ENCODE measurements around the gene SPATS2L.

Gene SPATS2L

DNA sequence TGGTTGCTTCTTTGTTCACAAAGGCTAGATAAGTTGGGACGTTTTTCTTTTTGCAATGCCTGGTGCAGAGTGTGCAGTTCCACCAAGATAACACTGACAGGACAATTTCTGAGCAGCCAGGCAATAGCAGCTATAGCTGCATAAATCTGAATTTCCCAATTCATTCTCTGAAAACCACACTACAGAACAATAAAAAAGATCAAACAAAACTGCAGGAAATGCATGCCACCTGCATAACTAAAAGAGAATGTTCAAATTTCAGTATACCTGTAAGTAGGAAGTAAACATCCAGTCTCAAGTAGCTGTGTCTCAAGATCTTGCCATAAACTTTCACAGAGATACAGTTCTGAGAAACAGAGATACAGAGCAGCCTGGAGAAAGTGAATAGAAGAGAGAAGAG is 208.7 kb downstream of the SPATS2L start:
- no peak for DNase-seq

DNA sequence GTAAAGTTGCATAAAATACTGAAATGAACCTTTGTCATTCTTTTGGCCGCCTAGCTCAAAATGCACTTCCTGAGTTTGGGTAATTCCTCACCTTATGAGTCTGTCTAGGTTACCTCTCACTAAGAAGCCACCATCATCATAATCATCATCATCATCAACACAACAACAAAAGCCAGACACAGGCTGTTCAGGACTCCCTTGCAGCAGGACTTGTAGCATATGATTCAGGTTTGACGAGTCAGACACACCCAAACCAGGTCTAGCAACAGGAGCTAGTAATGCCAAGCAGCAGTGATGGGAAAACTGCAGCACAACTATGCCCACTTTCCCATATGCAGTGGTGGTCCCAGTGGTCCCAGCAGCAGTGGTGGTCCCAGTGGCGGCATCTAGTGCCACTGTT is 216.7 kb downstream of the SPATS2L start:
- no peak for DNase-seq

DNA sequence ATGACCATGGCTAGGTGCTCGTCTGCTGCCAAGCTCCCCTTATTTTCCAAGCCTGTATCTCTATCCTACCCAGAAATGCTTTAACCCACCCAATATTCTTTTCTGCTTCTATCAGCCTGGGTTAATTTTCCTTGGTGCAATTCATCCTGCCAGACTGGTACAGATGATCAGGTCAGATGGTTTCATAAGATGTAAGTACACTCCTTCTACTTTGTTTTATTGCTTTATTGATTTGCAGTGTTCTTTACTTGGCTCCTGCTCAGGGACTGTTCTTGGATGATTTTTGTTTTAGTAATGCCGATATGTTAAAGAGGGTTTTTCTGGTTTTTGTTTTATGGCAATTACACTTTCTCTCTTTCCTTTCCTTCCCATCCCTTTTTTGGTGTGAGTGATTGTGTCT is 217.1 kb downstream of the SPATS2L start:
- no peak for DNase-seq

DNA sequence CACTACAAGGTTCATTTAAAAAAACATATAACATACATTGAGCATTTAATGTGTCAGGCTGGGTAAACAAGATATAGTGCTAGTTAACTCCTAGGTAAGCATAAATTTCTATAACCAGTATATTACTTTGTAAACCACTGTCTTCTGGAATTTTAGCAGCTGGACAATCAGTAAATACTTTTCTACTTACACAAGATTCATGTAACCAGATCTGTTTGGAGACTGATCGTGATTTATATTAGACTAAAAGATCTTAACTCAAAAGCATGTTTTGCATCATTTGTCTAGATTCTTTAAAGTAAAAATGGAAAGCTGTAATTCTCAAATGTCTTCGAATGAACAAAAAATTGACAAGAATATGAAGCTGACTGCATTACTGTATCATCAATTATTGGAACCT is 218.6 kb downstream of the SPATS2L start:
- DNase-seq, result no peak

DNA sequence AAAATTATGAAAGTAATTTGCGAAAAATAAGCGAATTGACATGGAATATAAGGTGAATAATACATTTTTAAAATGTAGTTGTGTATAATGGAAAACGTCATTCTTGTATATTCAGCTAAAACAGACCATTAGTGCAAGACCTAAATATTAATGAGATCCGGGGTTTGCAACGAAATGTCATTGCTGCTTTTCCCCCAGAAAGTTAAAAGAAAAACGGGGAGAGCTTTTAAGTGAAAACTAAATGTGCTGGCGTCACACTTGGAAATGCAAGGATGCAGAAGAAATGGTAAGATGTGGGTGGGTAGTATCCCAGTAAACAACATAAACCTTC is 219.0 kb downstream of the SPATS2L start:
- DNase-seq, result no peak

DNA sequence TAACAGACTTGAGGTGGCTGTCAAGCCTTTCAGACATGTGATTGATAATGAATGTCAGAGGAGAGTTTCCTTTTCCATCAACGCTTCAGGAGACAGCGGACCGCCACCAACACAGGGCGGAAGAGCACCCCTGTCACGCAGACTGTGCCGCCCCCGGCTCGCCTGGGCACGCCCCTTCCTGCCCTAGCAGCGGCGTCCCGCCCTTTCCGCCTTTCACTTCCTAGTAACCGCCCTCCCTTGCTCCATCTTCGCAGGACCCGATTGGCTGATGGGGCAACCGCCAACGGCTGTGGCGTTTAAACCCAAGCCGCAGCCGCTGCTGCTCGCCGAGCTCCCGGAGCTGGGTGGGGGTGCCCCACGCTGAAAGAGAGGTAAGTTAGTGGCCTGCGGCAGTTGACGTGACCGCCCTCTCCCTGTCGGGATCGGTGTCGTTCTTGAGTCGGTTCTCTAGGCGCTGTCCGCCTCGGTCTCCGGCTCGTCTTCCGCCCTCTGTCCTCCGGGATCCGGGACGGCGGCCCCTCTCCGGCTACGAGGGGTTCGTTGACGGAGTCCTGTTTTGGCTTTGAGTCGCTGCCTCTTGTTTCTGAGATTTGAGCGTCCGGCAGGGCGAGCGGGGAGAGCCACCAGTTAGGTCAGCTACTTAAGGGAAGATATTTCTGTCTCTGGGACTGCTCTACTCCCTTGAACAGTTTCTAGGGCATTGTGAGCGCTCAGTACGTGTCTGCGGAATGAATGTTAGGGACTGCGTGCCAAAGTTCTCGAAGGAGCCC is 219.6 kb downstream of the SPATS2L start, which contains the start of gene SGO2:
SGO2 (plus strand) TSS at position 326 of the 770 bp plus-strand sequence. CDS start 6,769 bp downstream, outside the sequence.
- peak; percentile 16 to 93 (median 87) for DNase-seq

DNA sequence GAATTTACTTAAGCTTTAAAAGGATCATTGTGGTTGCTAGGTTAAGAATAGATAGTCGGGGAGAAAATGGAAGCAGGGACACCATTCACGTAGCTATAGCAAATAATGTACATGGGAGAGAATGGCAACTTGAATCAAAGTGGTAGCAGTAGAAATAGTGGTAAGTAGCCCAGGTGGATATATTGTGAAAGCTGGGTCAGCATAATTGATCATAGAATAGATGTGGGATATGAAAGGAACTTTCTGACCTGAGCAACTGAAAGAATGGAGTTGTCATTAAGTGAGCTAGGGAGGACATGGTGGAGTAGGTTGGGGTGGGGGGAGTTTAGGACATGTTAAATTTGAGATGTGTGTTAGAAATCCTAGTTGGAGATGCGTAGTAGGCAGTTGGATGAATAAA is 221.7 kb downstream of the SPATS2L start:
- DNase-seq, result no peak

Measured in C1 segment of cervical spinal cord (tissue), 14 donors.